HUES48 (cell line): Measurements from ENCODE around the gene SEMA4D.

ENCODE experiments used
- H3K27ac ChIP-seq: one replicate; pipeline ENCODE4 v1.7.0; 2013; ENCODE audit warnings: low read depth, low read length, inconsistent platforms
- H3K27me3 ChIP-seq: 2 replicates; pipeline ENCODE4 v1.6.1; 2013; ENCODE audit warnings: mild to moderate bottlenecking, low read length; ENCODE audit not compliant: control insufficient read depth, insufficient read depth
- H3K36me3 ChIP-seq: 2 replicates; pipeline ENCODE4 v1.6.1; 2013; ENCODE audit warnings: low read length; ENCODE audit not compliant: control insufficient read depth, insufficient read depth
- H3K4me1 ChIP-seq: 2 replicates; pipeline ENCODE4 v1.6.1; 2013; ENCODE audit warnings: mild to moderate bottlenecking, low read length; ENCODE audit not compliant: control insufficient read depth, insufficient read depth
- H3K4me3 ChIP-seq: 2 replicates; pipeline ENCODE4 v1.5.1; 2013; ENCODE audit warnings: mild to moderate bottlenecking, low read depth, low read length
- H3K9ac ChIP-seq: 2 replicates; pipeline ENCODE4 v1.6.1; 2013; ENCODE audit warnings: mild to moderate bottlenecking, low read depth, low read length, moderate library complexity
- H3K9me3 ChIP-seq: 2 replicates; pipeline ENCODE4 v1.6.1; 2013; ENCODE audit warnings: low read length; ENCODE audit not compliant: control insufficient read depth, insufficient read depth

SEMA4D gene

DNA sequence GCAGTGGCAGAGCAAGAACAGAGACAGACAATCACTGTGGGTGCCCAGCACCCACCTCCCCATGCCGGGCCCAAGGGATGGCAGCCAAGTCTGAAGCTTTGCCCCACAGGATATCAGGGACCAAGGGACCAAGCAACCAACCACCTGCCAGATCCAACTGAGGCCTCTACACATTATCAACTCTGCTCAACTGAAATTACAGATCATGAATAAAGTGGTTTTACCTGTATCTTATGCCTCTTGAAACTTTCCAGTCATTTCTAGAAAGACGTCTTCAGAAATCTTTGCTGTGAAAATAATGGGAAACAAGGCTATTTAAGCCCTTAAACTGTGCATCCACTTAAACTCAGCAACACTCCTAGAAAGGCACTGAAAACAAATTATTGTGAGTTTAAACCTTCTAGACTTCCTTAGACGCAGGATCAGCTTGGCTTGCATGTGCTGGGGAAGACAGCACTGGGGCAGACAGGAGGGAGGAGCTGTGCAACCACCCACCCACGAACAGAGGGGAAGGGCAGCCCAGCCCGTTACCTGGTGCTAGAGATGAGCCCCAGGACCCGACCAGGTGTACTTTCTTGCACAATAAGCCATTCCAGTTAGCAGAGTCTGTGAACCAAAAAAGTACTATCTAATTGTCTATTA is 80.0 kb downstream of the SEMA4D start:
- Histone ChIP-seq H3K4me1 (peaks cover 9% of the 10 kb centered on the region), H3K27ac (no peak overlapping the region), H3K36me3 (no peaks in the 10 kb centered on the region), H3K4me3 (no peak overlapping the region), H3K9ac (no peak overlapping the region), H3K9me3 (no peaks in the 10 kb centered on the region), H3K27me3 (no peaks in the 10 kb centered on the region)

DNA sequence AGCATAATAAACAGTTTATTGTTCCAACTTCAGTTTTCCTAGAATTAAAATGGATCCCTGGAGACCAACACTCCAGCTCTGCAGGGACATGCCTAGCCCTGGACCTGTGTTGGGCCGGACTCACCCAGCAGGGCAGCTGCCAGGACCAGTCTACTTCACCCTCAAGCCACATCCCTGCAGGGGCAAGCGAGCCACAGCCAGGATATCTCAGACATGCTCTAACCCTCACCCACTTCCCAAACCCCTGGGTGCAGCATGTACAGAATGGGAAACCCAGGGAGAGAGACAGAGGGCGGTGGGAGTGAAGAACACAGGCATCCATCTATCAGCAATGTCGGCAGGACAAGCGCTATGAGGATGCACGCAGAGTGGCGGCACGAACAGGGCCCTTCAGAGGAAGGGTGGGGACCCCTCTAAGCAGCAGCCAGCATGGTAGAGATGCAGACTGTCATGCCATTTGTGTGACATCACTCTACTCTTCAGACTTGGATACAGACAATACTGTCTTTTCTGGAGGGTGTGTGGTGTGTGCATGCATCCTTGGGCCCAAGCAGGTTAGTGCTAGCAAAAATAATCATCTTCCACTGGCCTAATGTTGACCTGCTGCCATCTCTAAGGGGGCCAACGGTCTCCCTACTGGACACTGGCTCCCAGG is 83.1 kb downstream of the SEMA4D start:
- no peak overlapping the region for H3K27ac ChIP-seq
- H3K36me3 ChIP-seq = no peaks in the 10 kb centered on the region
- no peaks in the 10 kb centered on the region for H3K9me3 ChIP-seq
- no peak overlapping the region for H3K9ac ChIP-seq
- no peak overlapping the region for H3K4me3 ChIP-seq
- peaks cover 34% of the 10 kb centered on the region for H3K4me1 ChIP-seq
- H3K27me3 ChIP-seq = no peaks in the 10 kb centered on the region

DNA sequence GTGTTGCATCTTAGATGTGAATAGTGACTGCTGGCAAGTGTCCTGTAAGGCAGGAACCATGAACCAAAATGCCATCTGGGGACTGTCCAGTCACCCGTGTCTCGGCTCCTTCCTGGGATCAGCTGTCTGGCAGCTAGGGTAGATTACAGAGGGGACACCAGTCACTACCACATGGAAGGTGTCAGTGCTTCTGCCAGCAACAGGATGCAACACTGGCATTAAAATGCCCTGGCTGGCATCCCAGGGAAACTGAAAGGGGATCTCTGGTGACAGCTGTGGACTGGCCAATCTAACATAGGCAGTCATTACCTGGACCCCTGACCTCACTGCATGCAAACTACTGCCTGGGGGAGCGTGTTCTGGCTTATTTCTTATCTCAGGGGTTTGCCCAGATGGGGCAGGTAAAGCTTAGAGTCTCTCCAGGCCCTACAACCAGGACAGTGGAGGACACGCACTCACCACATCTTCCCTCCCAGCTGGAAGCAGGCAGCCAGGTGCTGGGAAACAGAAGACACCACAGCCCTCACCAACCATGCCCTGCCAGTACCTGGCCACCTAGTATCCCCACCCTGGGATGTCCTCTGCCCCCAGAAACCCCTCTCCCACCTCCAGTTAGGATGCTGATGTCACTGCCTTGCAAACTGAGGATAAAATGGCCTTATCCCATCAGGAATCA is 83.8 kb downstream of the SEMA4D start:
- Histone ChIP-seq H3K27me3 (no peaks in the 10 kb centered on the region), H3K36me3 (no peaks in the 10 kb centered on the region), H3K4me3 (no peak overlapping the region), H3K9ac (no peak overlapping the region), H3K9me3 (no peaks in the 10 kb centered on the region), H3K4me1 (peaks cover 34% of the 10 kb centered on the region), H3K27ac (no peak overlapping the region)

DNA sequence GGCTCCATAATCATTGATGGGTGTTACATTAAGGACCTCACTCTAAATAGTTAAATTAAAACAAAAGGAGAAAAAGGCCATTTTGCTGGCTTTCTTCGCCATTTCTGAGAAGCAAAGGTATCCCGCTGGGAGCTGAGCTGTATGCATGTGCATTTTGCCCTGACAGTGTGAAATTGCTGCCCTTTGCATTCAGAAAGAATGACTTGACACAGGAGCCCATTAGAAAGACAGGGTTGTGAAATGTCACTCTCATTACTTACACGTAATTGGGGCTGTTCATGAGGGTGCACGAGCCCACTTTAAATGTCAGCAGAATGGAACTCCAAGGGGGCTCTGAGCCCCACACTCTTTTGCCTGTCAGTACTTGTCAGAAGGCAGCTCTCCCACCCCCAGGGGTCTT is 85.0 kb downstream of the SEMA4D start:
- H3K4me1 ChIP-seq = peaks cover 34% of the 10 kb centered on the region
- no peaks in the 10 kb centered on the region for H3K27me3 ChIP-seq
- H3K9ac ChIP-seq = no peak overlapping the region
- H3K36me3 ChIP-seq = no peaks in the 10 kb centered on the region
- peak overlapping the region; percentile 71 for H3K27ac ChIP-seq
- 0 out of 2 replicates have a peak overlapping the region, but pooled peaks have one; percentile 1 for H3K4me3 ChIP-seq
- no peaks in the 10 kb centered on the region for H3K9me3 ChIP-seq

DNA sequence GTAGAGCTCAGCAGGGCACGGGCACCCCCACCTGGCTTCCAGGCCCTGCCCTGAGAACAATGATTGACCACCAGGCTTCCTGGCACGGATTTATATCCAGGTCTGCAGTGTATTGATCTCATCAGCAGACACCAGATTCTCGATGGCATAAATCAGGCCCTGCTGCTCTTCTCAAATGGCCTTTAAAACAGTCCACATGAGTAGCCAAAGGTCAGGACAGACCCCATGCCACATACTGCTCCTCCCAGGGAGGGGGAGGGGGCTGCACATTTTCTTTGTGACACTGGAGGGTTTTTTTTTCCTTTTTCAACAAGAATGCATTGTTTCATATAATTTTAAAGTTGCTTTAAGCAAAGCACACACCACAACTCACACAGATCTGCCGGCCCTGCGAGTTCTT is 85.4 kb downstream of the SEMA4D start:
- H3K4me1 ChIP-seq = peaks cover 34% of the 10 kb centered on the region
- H3K27ac ChIP-seq = peak overlapping the region; percentile 71
- H3K27me3 ChIP-seq = no peaks in the 10 kb centered on the region
- H3K9me3 ChIP-seq = no peaks in the 10 kb centered on the region
- no peak overlapping the region for H3K9ac ChIP-seq
- H3K4me3 ChIP-seq = 0 out of 2 replicates have a peak overlapping the region, but pooled peaks have one; percentile 1
- no peaks in the 10 kb centered on the region for H3K36me3 ChIP-seq

DNA sequence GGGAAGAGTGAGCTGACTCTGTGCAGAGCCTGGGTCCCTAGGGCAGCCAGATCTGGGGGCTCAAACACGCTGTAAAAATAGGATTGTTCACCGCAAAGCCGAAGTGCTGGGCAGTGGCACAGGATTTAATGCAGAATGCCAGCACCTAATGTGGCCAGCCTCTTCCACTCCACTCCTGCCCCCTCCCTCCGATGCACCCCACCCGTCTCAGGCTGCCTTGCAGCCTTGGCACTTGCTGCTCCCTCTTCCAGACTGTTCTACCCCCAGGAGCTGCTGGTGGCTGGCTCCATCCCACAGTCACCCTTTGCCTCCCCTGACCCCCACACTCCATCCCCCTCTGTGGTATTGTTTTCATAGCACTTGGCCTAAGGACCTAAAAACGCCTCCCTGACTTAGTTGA is 86.2 kb downstream of the SEMA4D start:
- H3K9ac ChIP-seq = no peak overlapping the region
- no peaks in the 10 kb centered on the region for H3K27me3 ChIP-seq
- H3K27ac ChIP-seq = peak overlapping the region; percentile 71
- H3K4me1 ChIP-seq = peaks cover 34% of the 10 kb centered on the region
- H3K4me3 ChIP-seq = no peak overlapping the region
- H3K9me3 ChIP-seq = no peaks in the 10 kb centered on the region
- H3K36me3 ChIP-seq = no peaks in the 10 kb centered on the region

DNA sequence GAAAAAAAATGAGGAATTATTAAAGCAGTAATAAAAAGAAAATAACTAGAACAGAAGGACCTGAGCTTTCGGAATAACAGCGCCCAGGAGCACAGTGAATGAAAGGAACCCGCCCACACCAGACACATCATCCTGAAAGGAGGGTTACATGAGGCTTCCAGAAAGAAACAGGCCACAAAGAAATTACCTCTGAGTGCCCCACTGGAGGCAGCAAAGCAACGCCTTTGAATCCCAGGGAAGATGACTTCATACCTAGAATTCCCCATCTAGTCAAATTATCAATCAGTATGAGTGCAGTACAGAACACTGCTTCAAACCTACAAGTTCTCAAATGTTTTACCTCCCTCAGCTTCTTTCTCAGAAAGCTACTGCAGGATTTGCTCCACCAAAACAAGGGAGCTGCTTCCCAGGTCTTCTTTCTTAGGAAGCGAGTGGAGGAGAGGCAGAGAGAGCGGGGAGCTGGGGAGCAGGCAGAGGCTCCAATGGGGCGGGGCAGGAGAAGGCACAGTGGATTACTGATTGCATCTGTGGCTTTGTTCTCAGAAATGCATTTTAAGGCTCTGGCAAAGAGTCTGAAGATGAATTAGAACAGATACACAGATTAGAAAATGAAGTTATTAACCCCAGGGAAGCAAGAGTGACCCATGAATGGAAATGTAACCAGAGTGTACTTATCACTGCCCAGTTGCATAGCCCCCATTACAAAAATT is 87.1 kb downstream of the SEMA4D start:
- H3K27ac ChIP-seq = peak overlapping the region; percentile 36
- peaks cover 34% of the 10 kb centered on the region for H3K4me1 ChIP-seq
- H3K36me3 ChIP-seq = no peaks in the 10 kb centered on the region
- H3K9ac ChIP-seq = no peak overlapping the region
- no peaks in the 10 kb centered on the region for H3K27me3 ChIP-seq
- H3K4me3 ChIP-seq = no peak overlapping the region
- H3K9me3 ChIP-seq = no peaks in the 10 kb centered on the region

DNA sequence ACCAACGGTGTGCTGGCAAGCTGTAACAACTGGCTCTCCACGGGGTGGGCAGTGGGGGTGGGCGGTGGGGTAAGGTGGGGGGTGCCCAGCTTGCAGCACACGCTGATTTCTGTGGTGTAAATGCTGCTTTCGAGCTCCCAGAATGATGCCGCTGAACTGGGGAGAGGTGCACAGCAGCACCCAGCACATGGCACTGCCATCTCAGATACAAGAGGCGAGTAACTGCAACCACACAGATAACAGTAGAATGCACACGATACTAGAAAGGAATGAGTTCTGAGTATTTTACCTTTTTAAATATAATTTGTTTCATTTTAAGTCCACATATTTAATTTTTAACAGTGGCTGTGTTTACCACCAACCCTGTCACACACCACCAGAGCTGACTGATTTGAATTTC is 87.9 kb downstream of the SEMA4D start:
- no peak overlapping the region for H3K9ac ChIP-seq
- H3K4me1 ChIP-seq = peaks cover 34% of the 10 kb centered on the region
- no peak overlapping the region for H3K27ac ChIP-seq
- H3K36me3 ChIP-seq = peaks cover 6% of the 10 kb centered on the region; the same call in 1 of the 2 replicates
- no peak overlapping the region for H3K4me3 ChIP-seq
- no peaks in the 10 kb centered on the region for H3K27me3 ChIP-seq
- no peaks in the 10 kb centered on the region for H3K9me3 ChIP-seq

DNA sequence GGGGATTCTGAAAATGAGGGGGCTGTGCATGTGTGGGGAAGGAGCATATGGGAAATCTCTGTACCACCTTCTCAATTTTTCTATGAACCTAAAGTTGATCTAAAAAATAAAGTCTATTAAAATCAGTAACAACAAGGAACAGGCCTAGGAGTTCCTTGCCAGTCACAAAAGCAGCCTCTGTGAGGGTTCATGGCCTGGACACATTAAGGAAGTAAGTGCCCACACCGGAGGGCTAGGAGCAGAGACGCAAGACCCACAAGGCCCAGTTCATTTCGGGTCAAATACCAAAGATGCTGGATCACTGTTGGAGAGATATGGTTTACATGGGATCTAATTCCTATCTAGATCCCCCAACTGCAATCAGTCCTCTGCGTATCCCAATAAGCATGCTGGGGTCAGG is 88.4 kb downstream of the SEMA4D start:
- H3K4me3 ChIP-seq = no peak overlapping the region
- H3K27ac ChIP-seq = no peak overlapping the region
- no peak overlapping the region for H3K9ac ChIP-seq
- no peaks in the 10 kb centered on the region for H3K27me3 ChIP-seq
- peaks cover 34% of the 10 kb centered on the region for H3K4me1 ChIP-seq
- H3K36me3 ChIP-seq = peaks cover 6% of the 10 kb centered on the region; the same call in 1 of the 2 replicates
- no peaks in the 10 kb centered on the region for H3K9me3 ChIP-seq

DNA sequence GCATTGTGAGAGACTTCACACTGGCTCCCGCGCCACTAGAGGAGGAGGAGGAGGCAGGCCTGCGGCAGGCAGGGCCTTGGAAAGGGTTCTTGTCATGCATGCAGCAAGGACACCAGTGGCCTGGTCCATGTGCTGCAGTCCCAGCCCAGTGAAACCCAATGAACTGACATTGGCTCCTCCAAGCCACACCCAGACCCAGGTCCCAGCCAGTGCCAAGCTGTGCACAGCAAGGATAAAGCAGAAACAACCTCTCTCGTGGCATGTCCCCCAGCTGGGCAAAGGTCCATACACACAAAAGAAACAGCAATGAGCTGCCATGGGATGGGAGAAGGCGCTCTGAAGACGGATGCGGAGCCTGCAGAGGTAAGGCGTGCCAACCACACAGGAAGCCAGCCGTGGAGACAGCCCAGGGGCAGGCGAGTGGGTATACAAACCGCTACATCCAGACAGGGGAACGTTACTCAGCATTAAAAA is 89.2 kb downstream of the SEMA4D start:
- Histone ChIP-seq H3K4me3 (no peak overlapping the region), H3K9ac (no peak overlapping the region), H3K27ac (no peak overlapping the region), H3K27me3 (no peaks in the 10 kb centered on the region), H3K9me3 (no peaks in the 10 kb centered on the region), H3K36me3 (peaks cover 10% of the 10 kb centered on the region; the same call in 1 of the 2 replicates), H3K4me1 (peaks cover 32% of the 10 kb centered on the region)
